VCaP (cell line): ENCODE data around the gene GNB5.

Source experiments
- H3K27ac ChIP-seq: fragments of 450-650 bp; 2 replicates; pipeline ENCODE4 v1.5.1; 2017
- TF ChIP-seq, protein P1 (sequence below): fragments of 450-650 bp; conservative IDR thresholded peaks from 2 replicates; pipeline ENCODE4 v1.5.1; 2017; ENCODE audit warnings: mild to moderate bottlenecking, moderate library complexity

GNB5 gene

DNA sequence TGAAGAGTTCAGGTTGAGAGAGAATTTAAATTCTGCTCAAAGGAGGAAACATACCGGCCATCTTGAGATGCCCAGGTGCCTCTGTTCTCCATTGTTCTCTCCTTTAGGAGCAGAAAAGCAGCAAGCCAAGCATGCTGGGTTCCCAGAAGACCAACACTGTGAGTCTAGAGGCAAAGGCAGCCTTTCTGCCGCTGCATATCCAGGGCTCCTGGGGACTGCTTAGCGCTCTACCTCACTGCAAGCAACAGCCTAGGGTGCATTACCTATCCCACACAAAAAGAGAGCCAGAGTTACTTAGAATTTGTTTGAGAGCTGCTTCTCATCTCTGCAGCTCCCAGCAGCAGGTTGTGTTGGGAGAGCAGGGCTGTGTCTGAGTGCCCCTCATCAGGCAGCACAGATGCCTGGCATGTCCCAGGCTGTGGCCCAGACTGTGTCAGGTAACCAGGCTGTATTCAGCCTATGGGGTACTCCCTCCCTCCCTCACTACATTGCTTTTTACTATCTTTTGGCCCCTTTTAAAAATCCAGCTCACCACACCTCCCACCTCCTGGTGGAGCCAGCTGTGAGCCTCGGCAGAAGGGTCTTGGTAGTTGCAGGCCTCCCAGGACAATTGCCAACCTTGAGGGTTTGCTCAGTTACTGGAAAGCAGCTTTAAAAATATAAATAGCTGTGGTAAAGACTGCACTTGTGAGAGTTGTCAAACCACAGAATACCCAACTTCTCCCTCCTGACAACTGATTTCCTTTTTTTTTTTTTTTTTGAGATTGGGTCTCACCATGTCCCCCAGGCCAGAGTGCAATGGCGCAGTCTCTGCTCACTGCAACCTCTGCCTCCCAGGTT, 108.8 kb downstream of the GNB5 start:
- TF ChIP-seq, protein P1, sequence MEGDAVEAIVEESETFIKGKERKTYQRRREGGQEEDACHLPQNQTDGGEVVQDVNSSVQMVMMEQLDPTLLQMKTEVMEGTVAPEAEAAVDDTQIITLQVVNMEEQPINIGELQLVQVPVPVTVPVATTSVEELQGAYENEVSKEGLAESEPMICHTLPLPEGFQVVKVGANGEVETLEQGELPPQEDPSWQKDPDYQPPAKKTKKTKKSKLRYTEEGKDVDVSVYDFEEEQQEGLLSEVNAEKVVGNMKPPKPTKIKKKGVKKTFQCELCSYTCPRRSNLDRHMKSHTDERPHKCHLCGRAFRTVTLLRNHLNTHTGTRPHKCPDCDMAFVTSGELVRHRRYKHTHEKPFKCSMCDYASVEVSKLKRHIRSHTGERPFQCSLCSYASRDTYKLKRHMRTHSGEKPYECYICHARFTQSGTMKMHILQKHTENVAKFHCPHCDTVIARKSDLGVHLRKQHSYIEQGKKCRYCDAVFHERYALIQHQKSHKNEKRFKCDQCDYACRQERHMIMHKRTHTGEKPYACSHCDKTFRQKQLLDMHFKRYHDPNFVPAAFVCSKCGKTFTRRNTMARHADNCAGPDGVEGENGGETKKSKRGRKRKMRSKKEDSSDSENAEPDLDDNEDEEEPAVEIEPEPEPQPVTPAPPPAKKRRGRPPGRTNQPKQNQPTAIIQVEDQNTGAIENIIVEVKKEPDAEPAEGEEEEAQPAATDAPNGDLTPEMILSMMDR, result no peak
- H3K27ac ChIP-seq, result no peak overlapping the region

DNA sequence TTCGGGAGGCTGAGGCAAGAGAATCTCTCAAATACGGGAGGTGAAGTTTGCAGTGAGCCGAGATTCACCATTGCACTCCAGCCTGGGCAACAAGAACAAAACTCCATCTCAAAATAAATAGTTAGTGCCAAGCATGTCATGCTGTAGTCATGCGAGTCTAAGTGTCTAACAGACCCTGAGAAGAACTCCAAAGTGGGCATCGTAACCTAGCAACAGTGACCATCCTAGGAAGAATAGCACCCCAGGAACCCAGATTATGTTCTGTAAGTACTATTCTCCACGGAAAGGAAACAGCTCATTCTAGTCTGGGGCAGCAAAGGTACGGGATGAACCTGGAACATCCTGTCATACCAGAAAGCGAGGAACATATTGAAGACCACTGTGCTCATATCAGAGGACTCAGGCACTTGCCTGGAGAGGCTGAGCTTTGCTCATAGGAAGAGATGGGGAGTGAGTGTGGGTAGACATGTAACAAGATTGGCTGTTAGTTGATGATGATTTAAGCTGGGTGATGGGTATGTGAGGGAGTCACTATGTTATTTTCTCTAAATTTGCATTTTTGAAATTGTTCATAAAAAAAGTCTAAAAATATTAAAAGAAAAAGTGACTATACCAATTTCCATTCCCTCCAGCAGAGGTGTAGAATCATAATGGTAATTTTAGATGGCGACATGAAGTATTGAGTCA, 110.3 kb downstream of the GNB5 start:
- TF ChIP-seq, protein P1, result no peak
- no peak overlapping the region for H3K27ac ChIP-seq

DNA sequence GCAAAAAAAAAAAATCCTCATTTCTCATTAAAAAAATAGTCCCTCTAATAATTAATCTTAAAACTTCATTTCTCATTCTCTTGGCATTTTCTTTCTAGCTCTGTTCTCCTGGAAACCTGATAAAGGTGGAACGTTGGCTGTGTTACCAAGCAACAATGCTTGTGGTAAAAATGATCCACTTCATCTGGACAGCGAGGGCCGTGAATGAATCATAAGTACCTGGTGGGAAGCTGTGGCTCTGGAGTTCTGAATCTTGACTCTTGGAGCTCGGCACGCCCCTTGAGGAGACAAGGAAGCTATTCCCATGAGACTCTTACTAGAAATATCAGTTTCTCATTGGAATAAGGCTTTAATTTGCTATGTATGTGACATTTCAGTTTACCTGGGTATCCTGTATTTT, 111.2 kb downstream of the GNB5 start:
- TF ChIP-seq, protein P1, result no peak
- H3K27ac ChIP-seq, result no peak overlapping the region

DNA sequence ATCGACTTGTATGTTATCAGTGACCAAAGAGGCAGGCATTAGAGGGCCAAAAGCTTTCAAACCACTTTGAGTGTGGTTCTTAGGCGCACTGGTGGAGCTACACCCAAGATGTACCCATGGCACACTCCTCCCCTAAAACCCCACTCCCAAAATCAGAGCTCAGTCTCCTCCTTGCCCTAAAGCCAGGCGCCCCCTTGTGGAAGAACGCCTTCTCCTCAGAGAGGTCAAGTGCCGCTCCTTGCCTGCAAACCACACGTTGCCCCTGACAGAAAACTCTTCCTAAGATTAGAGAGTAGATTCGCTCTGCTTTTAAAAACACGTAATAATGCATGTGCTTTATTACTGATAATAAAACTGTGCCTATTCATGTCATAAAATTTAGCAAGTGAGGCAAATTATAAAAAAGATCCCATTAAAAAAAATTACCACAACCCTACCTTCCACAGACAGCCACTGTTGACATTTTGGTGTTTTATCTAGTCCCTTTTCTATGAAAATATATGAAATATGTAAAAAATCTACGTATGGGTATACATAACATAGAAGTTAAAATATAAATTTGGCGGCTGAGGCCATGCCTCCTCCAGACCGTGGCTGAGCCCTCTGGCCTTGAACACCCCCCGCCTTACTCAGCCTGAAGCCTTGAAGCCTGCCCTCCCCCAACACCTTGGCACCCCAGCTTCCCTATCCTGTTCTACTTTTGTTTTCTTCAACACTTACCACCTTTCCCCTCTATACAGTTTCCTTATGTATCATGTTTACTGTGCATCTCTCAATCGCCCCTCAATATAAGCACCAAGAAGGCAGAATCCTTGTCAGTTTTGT, 112.1 kb downstream of the GNB5 start:
- TF ChIP-seq, protein P1, result peak; percentile 86
- no peak overlapping the region for H3K27ac ChIP-seq

DNA sequence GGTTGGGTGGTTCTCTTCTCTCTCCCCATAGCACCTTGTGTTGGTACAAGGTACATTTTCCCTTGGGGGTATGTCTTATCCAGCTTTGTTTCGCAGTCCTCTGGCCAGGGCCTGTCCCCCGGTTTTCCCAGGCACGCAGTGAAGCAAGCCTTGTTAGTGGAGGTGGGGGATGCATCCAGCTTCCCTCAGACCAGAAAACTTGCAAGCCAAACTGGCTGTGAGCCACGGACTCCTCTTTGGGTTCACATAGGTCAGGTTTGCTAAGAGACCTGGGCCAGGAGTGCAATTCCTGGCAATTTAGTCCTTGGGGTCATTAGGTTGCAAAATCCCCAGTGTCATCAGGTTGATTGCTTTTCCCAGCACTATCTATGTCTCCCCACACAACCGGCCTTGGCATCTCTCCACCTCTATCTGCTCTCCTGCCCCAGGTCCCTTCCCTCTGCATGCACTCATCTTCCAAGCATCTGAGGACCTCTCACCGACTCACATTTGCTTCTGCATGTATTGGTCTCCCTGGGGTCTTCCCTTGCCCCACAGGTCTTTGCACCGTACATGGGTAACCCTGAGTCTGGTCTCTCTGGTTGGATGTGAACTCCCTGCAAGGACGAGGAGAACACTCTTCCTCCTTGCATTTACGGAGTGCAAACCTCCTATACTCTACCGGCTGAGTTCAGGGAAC, 112.9 kb downstream of the GNB5 start:
- TF ChIP-seq, protein P1, result no peak
- H3K27ac ChIP-seq, result peak overlapping the region; percentile 18; the same call in 1 of the 2 replicates

DNA sequence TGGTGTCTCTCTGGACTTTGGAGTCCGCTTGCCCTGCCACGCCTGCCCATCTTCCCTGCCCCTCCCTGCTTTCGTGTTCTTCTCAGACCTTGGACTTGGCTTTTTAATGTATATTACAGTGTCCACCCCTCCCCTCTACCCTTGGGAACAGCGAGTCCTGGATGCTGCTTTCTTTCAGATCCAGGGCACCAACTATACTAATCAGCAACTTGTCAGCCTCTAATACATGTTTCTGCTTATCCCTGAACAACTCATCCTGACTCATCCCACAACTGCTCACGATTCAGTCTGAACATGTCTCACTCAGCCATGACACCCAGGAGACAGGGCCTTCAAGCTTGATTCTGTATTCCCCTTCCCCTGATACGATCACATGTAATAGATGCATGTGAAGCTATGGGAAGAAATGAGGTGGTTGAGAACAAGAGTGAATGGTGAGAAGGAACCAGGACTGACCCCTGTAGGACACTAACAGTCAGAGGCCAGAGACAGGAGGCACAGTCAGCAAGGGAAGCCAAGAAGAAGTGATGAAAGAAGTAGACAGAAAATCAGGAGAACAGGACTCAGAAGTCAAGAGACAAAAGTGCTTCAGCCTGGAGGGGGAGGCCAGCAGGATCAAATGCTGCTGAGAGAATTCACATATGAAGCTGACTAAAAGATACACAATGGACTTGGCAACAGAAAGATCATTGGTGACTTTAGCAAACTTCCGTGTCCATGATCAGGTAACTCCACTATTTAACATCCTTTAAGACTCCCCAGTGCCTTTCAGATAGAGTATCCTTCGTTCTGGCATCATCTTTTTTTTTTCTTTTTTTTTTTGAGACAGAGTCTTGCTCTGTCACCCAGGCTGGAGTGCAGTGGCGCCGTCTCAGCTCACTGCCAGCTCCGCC, 114.1 kb downstream of the GNB5 start:
- H3K27ac ChIP-seq, result peak overlapping the region; percentile 18; the same call in 1 of the 2 replicates
- TF ChIP-seq, protein P1, result no peak
